Fibroblast of gingiva (primary cell): ENCODE measurements around the gene PARD3.

Experiments
- DNase-seq: peaks from one replicate; pipeline ENCODE4 v3.0.0-alpha.2; 2011; ENCODE audit warnings: low read depth

The PARD3 gene

DNA sequence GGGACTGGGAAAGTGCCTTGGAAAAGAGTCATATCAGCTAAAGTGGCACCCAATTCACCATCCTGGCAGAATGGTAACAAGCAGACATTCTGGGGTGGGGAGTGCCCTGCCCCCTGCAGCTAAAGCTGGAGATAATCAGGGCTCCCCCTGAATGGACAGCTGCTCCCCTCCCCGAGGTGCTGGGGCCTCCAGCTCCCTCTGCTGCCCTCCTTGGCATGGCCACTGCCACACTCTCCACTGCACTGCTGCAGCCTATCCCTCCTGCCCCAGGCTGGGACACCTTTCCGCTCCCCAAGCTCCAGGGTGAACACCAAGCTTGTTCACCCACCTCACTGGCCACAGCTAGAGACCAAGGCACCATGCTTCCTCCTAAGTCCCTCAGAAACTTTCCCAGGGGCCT lies 9.8 kb upstream of the PARD3 start:
- DNase-seq = no peak

DNA sequence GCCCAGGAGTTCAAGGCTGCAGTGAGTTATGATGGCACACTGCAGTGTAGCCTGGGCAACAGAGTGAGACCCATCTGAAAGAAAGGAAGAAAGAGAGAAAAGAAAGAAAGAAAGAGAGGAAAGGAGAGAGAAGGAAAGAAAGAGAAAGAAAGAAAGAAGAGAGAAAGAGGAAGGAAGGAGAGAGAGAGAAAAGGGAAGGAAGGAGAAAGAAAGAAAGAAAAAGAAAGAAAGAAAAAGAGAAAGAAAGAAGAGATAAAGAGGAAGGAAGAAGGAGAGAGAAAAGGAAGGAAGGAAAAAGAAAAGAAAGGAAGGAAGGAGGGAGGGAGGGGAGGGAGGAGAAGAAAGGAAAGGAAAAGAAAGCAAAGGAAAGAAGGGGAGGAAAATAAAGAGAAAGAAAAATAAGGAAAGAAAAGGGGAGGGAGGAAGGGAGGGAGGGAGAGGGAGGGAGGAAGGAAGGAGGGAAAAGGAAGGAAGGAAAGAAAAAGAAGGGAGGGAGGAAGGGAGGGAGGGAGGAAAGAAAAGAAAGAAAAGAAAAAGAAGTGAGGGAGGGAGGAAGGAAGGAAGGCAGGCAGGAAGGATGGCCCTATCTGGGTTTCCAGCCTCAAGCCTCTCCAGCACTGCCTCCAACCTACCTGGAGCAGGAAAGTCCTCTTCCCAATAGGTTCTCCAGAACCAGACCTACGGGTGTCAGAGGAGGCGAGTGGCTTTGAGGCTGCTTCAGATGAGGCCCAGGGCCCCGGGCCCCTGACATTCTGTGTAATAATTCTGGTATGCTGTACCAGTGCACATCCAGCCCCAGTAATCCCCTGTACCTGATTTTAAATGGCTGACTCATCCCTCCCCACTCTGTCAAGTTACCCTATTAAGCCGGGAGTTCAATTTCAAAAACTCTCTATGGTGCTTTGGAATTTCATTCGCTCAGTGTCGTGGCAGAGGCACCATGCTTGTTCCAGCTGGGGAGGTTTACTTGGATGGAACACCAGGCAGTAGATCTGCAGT lies 6.8 kb upstream of the PARD3 start:
- no peak for DNase-seq

DNA sequence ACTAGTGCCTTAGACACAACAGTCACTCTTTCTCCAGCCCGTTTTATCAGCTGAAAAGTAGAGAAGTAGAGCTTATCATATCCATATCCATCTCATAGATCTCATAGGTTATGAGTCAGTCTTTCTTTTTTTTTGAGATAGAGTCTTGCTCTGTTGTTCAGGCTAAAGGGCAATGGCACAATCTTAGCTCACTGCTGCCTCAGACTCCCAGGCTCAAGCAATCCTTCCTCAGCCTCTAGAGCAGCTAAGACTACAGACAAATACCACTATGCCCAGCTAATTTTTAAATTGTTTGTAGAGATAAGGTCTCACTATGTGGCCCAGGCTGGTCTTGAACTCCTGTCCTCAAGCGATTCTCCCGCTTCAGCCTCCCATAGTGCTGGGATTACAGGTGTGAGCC lies 2.5 kb upstream of the PARD3 start:
- no peak for DNase-seq

DNA sequence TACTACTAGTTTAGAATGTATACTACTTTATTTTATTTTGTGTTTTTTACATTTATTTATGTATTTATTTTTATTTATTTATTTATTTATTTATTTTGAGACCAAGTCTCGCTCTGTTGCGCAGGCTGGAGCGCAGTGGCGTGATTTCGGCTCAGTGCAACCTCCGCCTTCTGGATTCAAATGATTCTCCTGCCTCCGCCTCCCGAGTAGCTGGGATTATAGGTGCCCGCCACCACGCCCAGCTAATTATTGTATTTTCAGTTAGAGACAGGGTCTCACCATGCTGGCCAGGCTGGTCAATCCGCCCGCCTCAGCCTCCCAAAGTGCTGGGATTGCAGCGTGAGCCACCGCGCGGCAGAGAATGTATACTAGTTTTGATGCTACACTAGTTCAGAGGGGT lies 2.0 kb upstream of the PARD3 start:
- DNase-seq = no peak

DNA sequence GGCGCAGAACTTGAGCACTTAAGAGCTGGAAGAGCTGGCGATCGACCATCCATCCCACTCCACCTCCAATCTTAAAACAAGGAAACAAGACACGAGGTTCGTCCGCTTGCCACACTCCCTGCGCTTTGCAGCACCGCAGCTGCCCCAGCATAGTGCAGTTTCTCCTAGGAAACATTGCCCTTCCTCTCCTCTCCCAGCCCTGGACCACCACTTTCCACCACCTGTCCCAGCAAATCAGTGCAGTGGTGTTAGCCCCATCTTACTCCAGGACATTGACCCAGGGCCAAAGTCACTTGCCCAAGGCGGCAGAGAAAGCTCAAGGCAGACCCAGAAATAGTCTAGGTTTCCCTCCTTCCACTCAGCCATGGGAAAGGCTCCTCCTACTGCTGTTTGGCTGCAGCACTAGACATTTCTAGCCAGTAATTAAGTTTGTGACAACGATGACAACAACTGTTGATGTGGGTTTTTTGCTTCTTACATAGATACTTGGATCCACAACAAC lies 1.5 kb upstream of the PARD3 start:
- DNase-seq = peak; percentile 27

DNA sequence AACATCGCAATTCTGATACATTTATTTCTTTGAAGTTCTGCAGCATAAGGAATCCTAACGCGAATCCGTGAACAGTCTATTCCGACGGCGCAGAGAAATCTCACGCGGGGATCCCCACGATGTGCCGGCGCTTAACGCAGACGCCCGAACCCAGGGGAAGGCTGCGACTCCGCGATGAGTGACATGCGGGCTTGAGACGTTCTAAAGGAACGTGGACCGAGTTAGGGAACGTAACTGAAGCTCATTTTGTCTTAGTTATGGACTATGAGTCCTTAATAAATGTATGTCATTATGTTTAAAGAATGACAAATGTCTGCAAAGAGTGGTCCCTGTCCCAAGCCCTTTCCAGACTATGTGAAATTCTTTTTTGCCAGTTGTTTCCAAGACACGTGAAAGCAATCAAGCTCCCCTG lies 995 bp upstream of the PARD3 start:
- no peak for DNase-seq

DNA sequence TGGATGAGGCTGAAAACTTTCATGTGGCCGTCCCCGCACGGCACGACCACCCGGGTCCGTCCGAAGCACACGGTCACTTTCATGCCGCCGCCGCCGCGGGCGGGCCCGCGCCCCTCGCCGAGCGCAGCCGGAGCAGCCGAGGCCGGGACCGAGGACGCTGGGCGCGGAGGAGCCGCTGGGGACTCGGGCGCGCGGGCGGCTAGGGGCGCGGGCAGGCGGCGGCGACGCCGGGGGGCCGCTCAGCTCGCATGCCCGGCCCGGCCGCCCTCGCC lies 247 bp downstream of the PARD3 start:
- DNase-seq = no peak

DNA sequence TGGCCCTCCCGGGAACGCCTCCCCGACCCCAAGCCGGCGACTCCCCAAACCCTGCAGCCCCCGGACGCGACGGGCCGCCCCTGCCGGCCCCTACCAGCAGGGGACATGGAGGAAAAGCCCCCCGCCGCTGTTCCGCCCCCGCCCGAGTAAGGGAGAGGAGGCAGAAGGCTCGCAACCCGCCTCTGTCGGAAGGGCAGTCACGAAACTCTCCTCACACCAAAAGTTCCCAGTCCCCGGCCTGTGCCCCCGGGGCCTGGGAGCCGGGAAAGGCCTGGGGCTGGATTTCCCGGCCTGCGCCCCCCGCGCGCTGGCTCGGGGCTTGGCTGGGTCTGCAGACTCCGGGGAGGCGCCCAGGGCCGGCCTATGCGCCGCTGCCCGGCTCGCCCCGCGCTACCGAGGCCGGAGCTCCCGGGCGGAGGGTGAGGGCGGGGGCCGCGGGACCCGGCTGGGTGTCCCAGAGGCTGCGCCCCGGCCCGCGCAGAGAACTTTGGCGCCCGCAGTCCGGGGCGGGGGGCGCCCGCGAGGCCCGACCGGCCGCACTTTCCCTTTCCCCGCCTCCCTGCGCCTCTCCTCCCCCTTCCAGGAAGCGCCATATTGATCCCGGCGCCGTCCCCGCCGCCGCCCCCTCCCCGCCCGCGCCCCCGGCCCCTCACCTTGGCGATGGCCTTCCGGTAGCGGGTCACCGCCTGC lies 728 bp downstream of the PARD3 start:
- peak; percentile 20 for DNase-seq

DNA sequence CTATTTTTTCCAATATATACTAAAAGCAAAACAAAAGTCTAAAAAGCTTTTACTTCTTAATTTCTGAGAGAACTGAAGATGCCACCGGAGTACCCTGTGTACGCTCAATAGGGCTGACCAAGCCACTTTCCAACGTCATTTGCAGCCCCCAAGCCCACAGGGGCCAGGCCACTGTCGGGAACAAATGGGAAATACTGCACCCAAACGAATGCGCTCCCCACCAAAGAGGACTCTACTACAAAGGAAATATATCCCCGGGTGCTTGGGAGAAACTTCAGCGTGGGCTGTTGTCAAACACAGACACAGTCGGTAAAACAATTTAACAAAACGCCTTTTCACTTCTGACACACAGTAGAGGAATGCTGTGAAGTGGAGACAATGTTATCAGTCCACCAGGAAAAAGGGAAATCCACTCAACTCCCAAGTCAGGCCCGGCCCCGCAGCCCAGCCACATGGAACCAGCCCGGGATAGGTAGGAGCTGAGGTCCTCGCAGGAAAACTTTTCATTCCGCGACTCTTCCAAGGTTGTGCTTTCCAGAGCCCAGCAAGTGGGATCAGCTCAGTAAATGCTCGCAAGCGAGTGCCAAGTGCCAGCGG lies 1.4 kb downstream of the PARD3 start:
- peak; percentile 17 for DNase-seq

DNA sequence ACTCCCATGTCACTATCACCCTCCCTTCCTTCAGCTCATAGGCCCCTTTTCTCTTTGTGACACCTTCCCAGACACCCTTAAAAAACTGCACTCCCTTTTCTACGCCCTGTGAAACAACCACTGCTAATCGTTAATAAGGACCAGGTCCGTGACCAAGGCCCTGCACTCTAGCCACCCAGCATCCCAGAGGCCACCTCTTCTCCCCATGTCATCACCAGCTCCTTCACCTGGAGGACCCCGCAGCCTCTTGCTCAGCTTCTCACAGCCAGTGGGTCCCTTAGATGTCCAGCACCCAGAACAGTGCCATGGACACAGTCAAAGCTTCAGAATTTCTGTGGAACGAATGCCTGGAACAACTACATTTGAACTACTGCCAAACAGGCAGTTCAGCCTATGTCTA lies 2.3 kb downstream of the PARD3 start:
- no peak for DNase-seq

DNA sequence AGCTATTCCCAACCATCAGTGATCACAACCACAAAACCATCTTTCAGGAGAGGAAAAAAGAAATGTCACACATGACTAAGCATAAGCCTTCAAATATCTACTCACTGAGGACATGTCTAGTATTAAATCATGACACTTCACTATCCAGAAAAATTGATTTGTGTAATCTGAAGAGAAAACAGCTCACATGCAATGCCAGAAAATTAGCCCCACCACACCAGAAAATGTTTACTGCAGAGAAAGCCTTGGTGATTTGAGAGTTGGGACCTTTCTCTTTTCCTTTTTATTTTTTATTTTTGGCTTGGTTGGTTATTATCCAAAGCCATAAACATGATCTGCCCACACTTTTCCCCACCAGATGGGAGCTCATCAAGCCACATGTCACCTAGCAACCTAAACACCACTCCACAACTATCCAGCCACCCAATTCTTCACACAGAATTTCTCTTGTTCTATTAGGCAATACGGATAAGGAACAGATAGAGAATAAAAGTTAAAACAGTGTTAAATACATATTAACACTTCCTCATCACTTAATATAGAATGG lies 3.1 kb downstream of the PARD3 start:
- DNase-seq = no peak

DNA sequence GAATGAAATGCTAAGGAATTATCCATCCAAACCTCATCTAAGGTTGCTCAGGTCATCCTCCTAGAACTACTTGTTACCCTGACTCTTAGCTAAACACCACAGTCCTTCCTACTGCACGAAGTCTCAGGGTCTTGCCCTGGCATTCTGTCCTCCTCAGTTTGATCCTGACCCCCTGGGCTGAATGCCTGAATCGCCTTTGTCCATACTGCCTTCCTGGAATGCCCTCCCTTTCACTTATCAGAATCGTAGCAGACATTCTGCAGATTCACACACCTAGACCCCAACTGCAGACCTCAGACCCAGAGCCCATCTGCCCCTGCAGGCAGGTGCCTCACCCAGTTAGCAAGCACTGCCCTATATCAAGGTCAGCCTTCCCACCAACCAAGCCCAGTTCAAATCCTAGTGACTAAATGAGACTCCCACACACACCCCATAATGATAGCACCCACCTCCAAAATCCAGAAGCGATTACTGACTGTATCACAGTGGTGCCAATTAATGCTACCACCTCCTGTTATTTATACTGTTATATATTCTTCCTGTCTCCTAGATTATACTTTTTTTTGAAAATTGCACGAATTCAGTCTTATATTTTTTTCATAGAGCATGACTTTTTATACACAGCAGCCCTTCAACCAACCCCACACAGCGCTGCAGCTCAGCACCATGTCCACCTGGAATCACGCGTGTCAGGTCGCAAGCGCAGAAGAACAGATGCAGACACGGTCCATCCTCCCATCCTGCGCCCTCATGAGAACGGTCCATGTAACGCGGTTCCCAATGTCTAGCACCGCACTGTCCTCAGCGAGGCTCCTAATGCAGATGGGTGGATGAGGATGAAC lies 3.7 kb downstream of the PARD3 start:
- no peak for DNase-seq

DNA sequence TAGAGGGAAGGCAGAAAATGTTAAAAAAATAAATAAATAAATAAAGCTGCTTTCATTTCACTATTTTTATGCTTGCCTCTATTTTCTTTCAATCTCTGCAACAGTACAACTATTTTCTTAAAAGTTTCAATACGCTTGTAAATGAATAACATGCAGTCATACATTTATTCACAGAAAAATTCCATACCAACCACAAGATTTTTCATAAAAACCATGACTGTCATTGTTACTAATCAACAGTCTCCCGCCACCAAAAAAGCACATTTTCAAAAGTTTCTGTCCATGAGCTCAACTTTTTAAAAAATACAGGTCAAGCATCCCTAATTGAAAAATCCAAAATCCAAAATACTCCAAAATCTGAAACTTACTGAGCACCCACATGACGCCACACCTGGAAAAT lies 5.3 kb downstream of the PARD3 start:
- DNase-seq = no peak

DNA sequence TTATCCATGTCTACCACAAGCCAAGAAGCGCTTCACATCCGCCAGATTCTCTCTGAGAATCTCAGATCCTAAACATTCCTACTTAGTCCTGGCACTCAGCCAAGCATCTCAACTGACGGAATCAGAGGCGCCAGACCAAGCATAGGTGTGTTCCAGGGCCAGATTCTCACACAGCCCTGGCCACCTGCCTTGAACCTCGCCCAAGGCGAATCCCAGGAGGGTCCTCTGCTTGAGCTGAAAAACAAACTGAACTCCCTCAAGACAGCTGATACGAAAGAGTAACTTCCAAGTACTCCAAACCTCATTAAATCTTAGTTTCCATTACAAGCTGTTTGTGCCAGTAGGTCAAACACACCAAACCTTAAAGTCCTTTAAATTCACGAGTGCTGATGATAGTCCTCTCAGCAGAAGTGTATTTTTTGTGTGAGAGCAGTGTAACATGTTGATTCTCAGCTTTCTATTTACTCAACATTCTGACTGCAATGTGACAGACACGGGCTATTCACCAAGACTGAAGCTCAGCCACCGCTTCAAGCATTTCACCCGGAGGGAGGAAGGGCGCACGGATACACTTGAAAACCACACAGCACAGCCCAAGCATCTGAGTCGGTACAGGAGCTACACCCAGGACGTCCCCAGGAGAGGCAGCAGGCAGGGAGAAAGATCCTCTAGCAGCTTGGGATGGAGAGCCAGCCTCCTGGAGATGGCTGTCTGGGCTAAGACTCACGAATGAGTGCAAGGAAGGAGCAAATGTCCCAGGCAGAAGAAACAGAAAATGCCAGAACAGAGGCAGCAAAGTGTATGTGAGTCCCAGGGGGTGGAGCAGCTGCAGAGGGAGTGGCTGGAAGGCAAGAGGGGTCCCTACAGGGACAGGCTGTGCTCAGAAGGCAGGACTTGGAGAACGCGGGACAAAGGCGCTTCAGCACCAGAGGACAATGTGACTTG lies 6.0 kb downstream of the PARD3 start:
- DNase-seq = peak; percentile 24

DNA sequence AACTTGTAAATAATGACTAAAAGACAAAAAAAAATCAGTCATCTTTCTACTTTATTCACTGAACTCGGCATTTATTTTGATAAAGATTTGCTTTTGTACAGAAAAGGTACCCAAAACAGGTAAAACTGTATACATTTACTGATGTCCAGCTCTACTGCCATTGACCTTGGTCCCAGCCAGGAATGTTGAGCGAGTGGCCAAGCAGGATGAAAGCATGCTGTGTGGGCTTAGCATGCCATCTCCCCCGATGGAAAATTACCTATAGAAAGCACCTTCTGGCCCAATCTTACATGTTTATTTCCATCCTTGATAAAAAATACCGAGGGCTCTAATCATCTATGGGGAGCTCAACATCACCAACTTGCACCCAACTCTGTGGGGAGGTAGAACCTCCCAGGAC lies 6.8 kb downstream of the PARD3 start:
- DNase-seq = no peak

DNA sequence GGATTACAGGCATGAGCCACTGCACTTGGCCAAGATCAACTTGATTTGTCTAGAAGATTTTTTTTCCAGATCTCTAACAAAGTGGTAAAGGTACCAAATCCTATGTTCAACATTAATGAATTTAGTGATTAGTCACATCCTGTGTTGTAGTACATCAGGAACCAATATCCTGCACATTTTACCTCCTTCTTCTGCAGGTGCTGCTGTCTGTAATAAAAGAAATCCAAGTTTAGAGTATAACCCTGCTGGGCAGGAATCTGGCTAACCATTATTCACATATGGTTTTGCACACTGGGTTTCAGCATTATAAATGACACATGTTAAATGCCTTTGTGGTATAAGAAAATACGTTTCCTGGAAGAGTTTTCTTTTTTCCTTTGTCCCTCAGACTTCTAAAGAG lies 10.8 kb downstream of the PARD3 start:
- no peak for DNase-seq

DNA sequence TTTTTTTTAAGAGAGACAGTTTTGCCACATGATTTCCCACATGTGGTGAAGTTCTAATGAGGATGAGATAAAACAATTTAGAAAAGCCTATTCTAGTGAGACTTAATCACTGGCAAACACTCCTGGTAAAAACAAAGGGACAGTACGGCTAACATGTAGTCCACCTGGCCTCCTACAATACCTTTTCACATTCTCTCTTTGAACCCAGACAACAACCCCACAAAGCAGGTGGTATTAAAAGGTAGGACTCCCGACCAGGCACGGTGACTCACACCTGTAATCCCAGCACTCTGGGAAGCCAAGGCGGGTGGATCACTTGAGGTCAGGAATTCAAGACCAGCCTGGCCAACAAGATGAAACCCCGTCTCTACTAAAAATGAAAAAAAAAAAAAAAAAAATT lies 12.4 kb downstream of the PARD3 start:
- DNase-seq = no peak

DNA sequence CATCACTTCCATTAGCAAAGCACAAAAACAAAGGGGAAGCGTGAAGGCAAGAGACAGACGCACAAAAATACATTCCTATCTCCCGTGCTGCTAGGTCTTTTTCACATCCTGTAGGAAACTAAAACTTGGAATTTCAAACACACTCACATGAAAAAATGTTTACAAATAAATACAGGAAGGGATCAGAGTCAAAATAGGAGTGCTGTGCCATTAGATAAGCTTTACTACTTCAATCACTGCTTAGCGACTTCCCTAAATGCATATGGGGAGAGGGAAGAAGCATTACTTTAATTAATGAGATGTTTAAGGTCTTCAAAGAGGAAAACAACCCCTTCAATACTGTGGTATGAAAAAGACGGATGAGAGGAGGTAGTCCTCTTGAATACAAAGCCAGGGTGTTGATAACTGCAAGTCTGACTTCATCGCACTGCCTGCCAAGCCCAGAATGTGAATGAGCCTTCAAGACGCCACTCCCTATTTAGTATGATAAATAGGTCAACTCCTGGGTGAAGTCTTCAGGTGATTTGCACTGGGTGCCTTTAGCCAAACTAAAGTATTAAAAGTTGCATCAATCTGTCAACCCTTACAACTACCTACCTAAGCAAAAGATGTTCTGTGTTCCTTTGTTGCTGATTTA lies 13.9 kb downstream of the PARD3 start:
- no peak for DNase-seq

DNA sequence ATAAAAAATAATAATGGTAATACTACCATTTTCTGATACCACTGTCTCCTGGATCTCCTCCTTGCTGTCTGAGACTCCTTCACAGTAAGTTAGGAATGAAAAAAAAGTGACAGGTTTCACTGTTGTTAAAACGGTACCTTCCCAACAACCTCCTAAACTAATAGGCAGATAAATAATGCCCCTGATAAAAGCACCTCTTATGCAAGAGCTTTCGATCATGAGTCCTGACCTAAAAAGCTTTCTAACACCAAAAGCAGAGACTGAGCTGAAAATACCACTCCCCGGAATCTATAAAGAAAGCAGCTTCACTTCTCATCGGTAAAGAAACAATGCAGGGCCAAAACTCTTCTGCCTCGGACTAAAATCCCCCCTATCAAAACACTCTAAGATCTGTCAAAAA lies 14.5 kb downstream of the PARD3 start:
- DNase-seq = no peak

DNA sequence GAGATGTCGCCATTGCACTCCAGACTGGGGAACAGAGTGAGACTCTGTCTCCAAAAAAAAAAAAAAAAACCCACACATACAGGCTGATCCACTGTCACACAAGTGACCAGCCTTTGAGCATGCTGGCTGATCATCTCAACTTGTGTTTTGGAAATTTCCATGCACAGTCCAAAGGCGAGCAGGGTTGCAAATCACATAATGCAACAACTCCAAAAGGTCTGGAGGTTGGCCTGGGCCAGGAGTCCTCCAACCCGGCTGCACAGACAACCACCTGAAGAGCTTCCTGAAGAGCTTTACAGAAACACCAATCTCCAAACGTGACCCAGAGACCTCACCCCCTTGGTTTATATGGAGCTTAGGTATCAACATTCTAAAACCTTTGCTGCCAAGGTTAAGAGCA lies 16.4 kb downstream of the PARD3 start:
- no peak for DNase-seq
